Myocyte (in vitro differentiated cells): Measurements from ENCODE around the gene NRG2. TPM values are rescaled to one million over a fixed set of nuclear protein-coding genes. Genes with fewer than 3 reads are reported as not detected.

ENCODE experiments used
- DNase-seq: peaks from one replicate; pipeline ENCODE4 v3.0.0-alpha.2; 2012; ENCODE audit warnings: low read depth
- total RNA-seq: library from RNA; depleted of rRNA; stranded (reverse); fragments of >200 nt; gene quantifications from 2 replicates; pipeline ENCODE4 v1.2.3, GENCODE V29; 2014

The NRG2 gene
- total RNA-seq, 1 donor from 2014 or later = not detected

- DNase-seq = no peak
Observed at GRCh38 chr5:139797335-139797734, 245.8 kb downstream of the NRG2 start.

Other genes with a start within 250 kb of the NRG2 start
- gene PSD2, start 247.5 kb downstream of the NRG2 start, total RNA-seq = 0.05 TPM in 1 of 2 replicates, not detected in the other
- 18.0 and 18.3 TPM in 2 replicates for gene PURA, start 70.8 kb upstream of the NRG2 start, total RNA-seq
- gene IGIP, start 82.6 kb upstream of the NRG2 start, total RNA-seq = 8.1 and 10.4 TPM in 2 replicates
- gene CYSTM1, start 131.9 kb upstream of the NRG2 start, total RNA-seq = 15.9 and 27.9 TPM in 2 replicates